NOMO-1 (cell line): ENCODE results near the gene RTP2.
A peak's percentile ranks its signal among the peaks of the same experiment; 100 is the strongest.

Experiments
- DNase-seq, 2 experiments: peaks; one replicate each; lab custom pipeline; 2025; ENCODE audit not compliant: unreplicated experiment in 2 of 2; lab: John Stamatoyannopoulos, UW

Gene RTP2

DNA sequence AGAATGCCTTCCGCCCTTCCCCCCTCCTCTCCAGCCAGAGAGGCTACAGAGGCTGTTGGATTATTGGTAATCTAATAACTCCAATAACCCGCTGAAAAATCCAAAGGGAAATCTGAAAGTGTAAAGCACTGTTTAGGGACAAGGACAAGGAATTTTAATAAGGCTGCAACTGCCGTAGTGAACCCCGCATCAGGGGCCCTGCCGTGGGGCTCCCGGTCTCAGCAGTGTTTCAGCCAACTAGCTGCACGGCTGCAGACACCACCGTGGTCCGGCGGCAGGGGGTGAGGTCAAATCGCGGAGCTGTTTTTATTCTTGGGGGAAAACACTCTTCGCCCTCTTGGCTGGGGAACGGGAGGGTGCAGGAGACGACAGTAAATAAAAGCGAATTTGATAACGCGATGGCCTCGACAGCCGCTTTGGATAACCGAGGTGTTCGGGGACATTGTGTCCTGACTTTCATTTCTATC lies 36.8 kb upstream of the RTP2 start:
- peak in 1 of 2 experiments; percentile 53 for DNase-seq

DNA sequence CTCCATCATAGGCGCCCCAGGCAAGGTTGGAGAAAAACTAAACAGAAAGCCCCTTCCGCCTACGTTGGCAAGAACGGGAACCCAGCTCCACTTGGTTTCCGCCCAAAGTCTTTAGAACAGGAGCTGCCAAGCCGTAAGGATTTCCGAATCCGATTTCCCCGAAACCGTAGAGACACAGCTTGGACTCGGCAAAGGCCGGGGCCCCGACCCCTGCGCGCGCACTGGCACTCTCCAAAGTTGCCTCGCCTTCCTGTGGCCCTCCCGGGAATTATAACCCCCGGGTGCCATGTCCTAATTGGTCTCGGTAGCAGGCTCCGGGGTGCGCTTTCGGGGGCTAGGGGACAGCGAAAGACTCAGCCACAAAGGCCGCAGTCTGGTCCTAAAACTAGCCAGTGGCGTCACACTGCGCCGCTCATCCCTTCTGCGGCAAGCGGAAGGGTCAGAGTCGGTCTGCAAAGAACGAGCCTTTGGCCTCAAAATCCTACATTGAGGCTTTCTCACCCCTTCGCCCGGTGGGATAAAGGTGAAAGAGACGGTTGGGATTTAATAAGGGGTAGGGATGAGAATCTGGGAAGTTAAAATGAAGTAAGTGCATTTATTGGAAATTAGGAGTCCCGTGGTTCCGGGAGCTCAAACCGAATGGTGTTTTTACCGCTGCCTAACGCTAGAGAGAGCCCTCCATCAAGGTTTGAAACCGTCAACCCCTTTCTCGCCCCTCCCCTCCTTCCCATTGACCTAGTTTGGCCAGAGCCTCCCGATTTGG lies 36.2 kb upstream of the RTP2 start:
- peak; percentile 91 for DNase-seq

DNA sequence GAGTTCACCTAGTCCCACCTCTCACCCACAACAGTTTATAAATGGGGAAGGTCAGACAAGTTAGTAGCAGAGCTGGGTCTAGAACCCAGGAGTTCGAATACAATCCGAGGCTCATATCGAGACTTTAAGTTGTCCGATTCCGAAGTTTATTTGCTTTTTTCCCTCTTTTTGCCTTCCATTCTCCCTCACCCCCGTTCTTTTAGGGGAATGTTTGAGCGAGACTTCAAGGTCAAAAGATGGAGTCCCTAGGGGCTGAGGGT lies 35.6 kb upstream of the RTP2 start:
- no peak for DNase-seq

DNA sequence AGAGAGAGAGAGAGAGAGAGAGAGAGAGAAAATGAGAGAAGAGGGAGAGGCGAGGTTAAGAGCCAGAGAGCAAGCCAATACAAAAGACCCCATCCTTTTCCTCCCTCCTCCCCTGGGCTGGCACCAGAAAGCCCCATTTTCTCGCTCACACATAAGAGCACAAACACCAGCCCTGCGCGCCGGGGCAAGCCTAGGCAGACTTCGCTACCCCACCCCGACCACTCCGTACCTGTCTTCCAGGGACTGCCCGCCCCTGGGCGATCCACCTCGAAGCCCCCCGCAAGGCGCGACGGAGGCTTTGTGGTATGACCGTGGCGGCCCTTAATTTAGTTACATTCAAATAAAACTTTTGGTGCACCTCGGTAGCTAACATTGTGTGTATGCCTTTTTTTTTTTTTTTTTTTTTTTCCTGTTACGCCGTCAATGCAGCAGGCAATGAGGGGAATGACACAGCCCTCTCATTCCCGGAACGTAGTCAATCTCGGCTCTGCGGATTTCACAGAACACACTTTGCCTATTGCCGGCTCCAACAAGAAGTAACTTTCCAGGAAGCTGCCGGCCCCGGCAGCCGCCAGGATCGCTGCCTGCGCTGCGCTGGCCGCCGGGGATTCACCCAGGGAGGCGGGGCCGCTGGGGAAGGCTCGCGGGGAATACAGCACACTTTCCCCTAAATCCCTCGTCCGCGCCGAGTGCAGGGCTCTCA lies 35.2 kb upstream of the RTP2 start:
- peak; percentile 27 to 57 for DNase-seq

- peak in 1 of 2 experiments; percentile 32 for DNase-seq
These were observed 34.6 kb upstream of the RTP2 start for GRCh38 chr3:187737006-187737367.

GRCh38 chr3:187736418-187736871 lies 34.1 kb upstream of the RTP2 start:
- no peak for DNase-seq

GRCh38 chr3:187735837-187736236 lies 33.5 kb upstream of the RTP2 start:
- DNase-seq, result no peak

DNA sequence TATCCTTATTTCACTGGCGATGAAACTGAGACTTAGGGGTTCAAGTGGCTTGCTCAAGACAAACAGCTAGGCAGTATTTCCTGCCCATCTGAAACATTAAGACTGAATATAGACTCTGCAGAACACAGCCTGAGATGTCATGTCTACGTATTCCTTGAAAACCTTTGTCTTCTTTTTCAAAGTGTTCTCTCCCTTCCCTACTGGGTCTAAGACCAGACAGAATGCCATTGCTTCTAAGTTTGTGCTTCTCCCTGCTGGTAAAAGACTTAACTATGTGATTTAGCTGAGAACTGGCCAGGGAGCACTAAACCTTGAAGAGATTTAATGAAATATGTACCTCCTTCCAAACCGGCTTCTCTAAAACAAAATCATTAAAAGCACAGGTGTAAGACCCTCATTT lies 33.0 kb upstream of the RTP2 start:
- DNase-seq, result no peak

GRCh38 chr3:187734841-187735240 lies 32.5 kb upstream of the RTP2 start:
- DNase-seq, result no peak

- no peak for DNase-seq
These were observed 31.0 kb upstream of the RTP2 start for GRCh38 chr3:187733371-187733770.

DNA sequence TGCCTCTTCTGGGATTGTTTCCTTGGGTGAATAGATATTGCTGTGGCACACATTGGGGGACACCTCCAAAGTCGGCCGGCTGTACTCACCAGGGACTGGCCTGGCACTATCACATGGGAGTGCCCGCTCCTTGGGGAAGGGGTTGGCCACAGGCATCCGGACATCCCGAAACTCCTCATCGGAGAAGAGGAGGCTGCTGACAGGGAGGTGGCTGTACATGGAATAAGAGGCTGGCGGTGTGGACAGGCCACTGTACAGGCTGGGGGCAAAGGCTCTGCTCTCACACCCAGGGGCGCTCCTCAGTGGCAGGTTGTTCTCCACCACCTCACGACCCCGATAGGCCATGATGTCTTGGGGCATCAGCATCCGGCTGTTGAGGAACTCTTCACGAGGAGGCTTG lies 27.2 kb upstream of the RTP2 start:
- no peak for DNase-seq

- DNase-seq, result no peak
These were observed 26.7 kb upstream of the RTP2 start for GRCh38 chr3:187728940-187729583.

GRCh38 chr3:187728248-187728647 lies 25.9 kb upstream of the RTP2 start:
- no peak for DNase-seq

- no peak for DNase-seq
These were observed 24.2 kb upstream of the RTP2 start for GRCh38 chr3:187726564-187726963.

DNA sequence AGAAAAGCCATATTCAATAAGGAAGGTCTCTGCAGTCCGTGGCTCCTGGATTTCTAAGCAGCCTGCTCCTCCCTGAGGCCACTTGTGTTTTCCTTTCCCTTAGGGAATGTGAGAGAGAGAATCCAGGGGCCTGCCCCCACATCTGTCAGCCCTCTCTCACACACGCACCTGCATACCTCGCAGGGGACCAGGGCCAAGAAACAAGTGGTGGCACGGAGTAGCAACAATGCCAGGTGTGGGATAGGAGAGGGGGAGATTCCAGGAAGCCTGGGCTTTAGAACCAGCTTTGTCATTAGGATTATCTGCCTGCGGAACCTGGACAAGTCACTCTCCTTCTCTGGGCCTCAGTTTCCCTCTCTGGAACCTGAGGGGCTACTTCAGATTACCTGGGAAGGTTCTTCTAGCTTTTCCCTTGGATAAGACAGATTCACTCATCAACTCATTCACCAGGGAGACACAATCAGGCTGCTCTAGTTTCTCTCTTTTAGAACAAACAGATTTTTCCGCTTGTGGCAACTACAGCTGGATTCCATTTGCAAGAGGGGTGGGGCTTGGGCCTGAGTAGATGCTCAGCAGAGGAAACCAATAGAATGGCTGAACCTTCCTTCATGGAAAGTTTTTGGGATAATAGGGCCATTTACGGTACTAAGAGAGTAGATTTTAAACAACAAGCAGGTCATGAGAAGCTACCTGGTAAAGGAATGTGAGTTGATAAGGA lies 23.5 kb upstream of the RTP2 start:
- no peak for DNase-seq

DNA sequence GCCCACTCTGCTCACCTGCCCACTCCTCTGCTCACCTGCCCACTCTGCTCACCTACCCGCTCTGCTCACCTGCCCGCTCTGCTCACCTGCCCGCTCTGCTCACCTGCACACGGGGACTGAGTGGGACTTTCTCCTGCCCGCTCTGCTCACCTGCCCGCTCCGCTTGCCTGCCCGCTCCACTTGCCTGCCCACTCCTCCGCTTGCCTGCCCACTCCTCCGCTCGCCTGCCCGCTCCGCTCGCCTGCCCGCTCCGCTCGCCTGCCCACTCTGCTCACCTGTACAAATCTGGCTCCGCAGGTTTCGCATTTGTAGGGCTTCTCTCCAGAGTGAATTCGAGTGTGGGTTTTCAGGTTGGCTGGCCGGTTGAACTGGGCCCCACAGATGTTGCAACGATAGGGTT lies 22.9 kb upstream of the RTP2 start:
- no peak for DNase-seq

- no peak for DNase-seq
These were observed 19.9 kb upstream of the RTP2 start for GRCh38 chr3:187722206-187722612.

- DNase-seq, result no peak
These were observed 18.7 kb upstream of the RTP2 start for GRCh38 chr3:187721055-187721454.

- DNase-seq, result no peak
These were observed 17.9 kb upstream of the RTP2 start for GRCh38 chr3:187720337-187720670.

DNA sequence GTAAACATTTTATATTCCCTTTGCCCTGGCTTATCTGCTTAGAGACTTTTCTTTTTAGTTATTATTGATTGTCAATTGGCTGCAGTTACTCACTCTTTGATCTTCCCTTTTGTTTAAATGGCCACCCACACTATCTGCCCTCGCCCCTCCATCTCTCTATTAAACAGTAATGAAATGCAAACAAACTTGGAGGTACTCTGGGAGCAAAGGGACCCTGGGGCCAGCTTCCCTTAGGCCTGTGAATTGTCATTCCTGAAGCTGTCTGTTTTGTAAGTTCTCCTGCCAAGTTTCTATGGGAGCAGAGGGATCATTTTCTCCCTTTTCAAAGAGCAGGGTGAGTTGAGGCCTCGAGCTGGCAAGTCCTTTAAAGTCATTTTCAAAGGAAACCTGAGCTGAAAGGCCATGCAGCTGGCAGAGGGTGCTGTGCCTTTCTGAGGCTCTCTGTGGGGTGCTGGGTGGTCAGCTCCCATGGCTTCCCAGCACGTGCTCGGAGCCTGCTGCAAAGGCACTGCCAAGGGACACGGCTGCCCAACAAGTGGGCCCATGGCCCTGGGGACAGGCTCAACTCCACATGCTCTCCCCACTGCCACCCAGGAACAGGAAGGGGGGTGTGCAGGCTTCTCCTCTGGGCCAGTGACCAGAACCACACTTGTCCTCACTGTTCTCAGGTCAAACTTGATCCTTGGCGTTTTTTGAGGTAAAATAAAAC lies 17.4 kb upstream of the RTP2 start:
- DNase-seq, result no peak

GRCh38 chr3:187718802-187719201 lies 16.4 kb upstream of the RTP2 start:
- no peak for DNase-seq
